IMR-90 (cell line): ENCODE results near the gene PROB1. TPM values are rescaled to one million over a fixed set of nuclear protein-coding genes. Genes with fewer than 3 reads are reported as not detected.

Experiments
- ATAC-seq: fragments of 200-7000 bp; cut with Tn5 transposase; 2 replicates; pipeline ENCODE4 v1.9.1; 2020; ENCODE audit warnings: low read depth, mild to moderate bottlenecking, moderate library complexity
- BruUV-seq: library from RNA; stranded (reverse); fragments of 400-500 nt; replicated peaks from 2 replicates; lab custom pipeline; 2021; lab: Mats Ljungman, UMichigan
- CTCF ChIA-PET: fragments of 300-600 bp; formaldehyde crosslinking; extraction: SDS; loops from one replicate; lab custom pipeline; 2021; ENCODE audit warnings: antibody characterized with exemption; lab: Yijun Ruan, JAX
- POLR2A ChIA-PET: fragments of 300-600 bp; sonication (Branson Sonifier 250); formaldehyde crosslinking; loops from one replicate; lab custom pipeline; 2022; ENCODE audit warnings: antibody characterized with exemption; ENCODE audit not compliant: unreplicated experiment; lab: Charles Lee
- DNase-seq: peaks from one replicate; pipeline ENCODE4 v3.0.0; 2013
- H2AFZ ChIP-seq: replicated peaks from 2 replicates; pipeline ENCODE3; 2013; ENCODE audit warnings: low read length, mild to moderate bottlenecking; ENCODE audit not compliant: poor library complexity
- H2AK5ac ChIP-seq: 2 replicates; pipeline ENCODE4 v1.6.1; 2013; ENCODE audit warnings: low read depth, low read length, inconsistent platforms
- H2AK9ac ChIP-seq: replicated peaks from 2 replicates; pipeline ENCODE3; 2013; ENCODE audit warnings: mild to moderate bottlenecking, low read depth, low read length, moderate library complexity; ENCODE audit not compliant: poor library complexity
- H2BK120ac ChIP-seq: 2 replicates; pipeline ENCODE4 v1.6.1; 2013; ENCODE audit warnings: low read depth, low read length, inconsistent platforms
- H2BK15ac ChIP-seq: 3 replicates; pipeline ENCODE4 v1.6.1; 2013; ENCODE audit warnings: low read depth, low read length, inconsistent platforms
- H2BK20ac ChIP-seq: 2 replicates; pipeline ENCODE4 v1.6.1; 2013; ENCODE audit warnings: low read depth, mild to moderate bottlenecking, inconsistent platforms, low read length, moderate library complexity
- H2BK5ac ChIP-seq: 2 replicates; pipeline ENCODE4 v1.6.1; 2013; ENCODE audit warnings: mild to moderate bottlenecking, low read depth, low read length, inconsistent platforms; ENCODE audit not compliant: poor library complexity, severe bottlenecking
- H3K14ac ChIP-seq: replicated peaks from 2 replicates; pipeline ENCODE4 v1.6.1; 2013; ENCODE audit warnings: low read depth, low read length, inconsistent platforms
- H3K18ac ChIP-seq: 2 replicates; pipeline ENCODE4 v1.6.1; 2013; ENCODE audit warnings: low read depth, low read length, control low read depth
- H3K23ac ChIP-seq: 2 replicates; pipeline ENCODE4 v1.6.1; 2013; ENCODE audit warnings: low read depth, low read length, inconsistent platforms
- H3K27ac ChIP-seq: 2 replicates; pipeline ENCODE4 v1.5.1; 2013; ENCODE audit warnings: mild to moderate bottlenecking, control low read depth, low read length; ENCODE audit not compliant: insufficient read depth
- H3K27me3 ChIP-seq: 2 replicates; pipeline ENCODE4 v1.6.1; 2013; ENCODE audit warnings: low read length; ENCODE audit not compliant: control insufficient read depth, insufficient read depth
- H3K36me3 ChIP-seq: 2 replicates; pipeline ENCODE4 v1.6.1; 2013; ENCODE audit warnings: low read length, mixed read lengths; ENCODE audit not compliant: control insufficient read depth, insufficient read depth
- H3K4ac ChIP-seq: 2 replicates; pipeline ENCODE4 v1.6.1; 2013; ENCODE audit warnings: low read depth, low read length, inconsistent platforms
- H3K4me1 ChIP-seq: 2 replicates; pipeline ENCODE4 v1.6.1; 2013; ENCODE audit warnings: low read length, mixed read lengths; ENCODE audit not compliant: control insufficient read depth, insufficient read depth
- H3K4me2 ChIP-seq: 2 replicates; pipeline ENCODE4 v1.6.1; 2013; ENCODE audit warnings: low read depth, mild to moderate bottlenecking, control low read depth, low read length, moderate library complexity
- H3K4me3 ChIP-seq: 2 replicates; pipeline ENCODE4 v1.5.1; 2013; ENCODE audit warnings: low read depth, mild to moderate bottlenecking, control low read depth, low read length, moderate library complexity; ENCODE audit not compliant: insufficient read depth
- H3K56ac ChIP-seq: 2 replicates; pipeline ENCODE4 v1.6.1; 2013; ENCODE audit warnings: low read length, inconsistent platforms; ENCODE audit not compliant: insufficient read depth; ENCODE audit errors: extremely low read depth
- H3K79me1 ChIP-seq, 2 experiments: 2 replicates each; pipeline ENCODE4 v1.6.1; 2013; ENCODE audit warnings: low read length in 2 of 2, inconsistent platforms in 1 of 2, low read depth in 1 of 2
- H3K9ac ChIP-seq: 2 replicates; pipeline ENCODE4 v1.6.1; 2013; ENCODE audit warnings: low read depth, low read length, control low read depth
- H3K9me1 ChIP-seq: 2 replicates; pipeline ENCODE4 v1.6.1; 2013; ENCODE audit warnings: low read length, inconsistent platforms; ENCODE audit not compliant: insufficient read depth
- H3K9me3 ChIP-seq: 2 replicates; pipeline ENCODE4 v1.6.1; 2013; ENCODE audit warnings: low read length; ENCODE audit not compliant: control insufficient read depth, insufficient read depth
- H4K20me1 ChIP-seq: 2 replicates; pipeline ENCODE4 v1.6.1; 2013; ENCODE audit warnings: low read length, inconsistent platforms; ENCODE audit not compliant: insufficient read depth
- H4K5ac ChIP-seq: 2 replicates; pipeline ENCODE4 v1.6.1; 2013; ENCODE audit warnings: mild to moderate bottlenecking, low read depth, low read length, control low read depth
- H4K8ac ChIP-seq, 2 experiments: 2 replicates each; pipeline ENCODE4 v1.6.1; 2013; ENCODE audit warnings: low read depth in 2 of 2, low read length in 2 of 2, control low read depth in 1 of 2, inconsistent platforms in 1 of 2
- H4K91ac ChIP-seq: 2 replicates; pipeline ENCODE4 v1.6.1; 2013; ENCODE audit warnings: low read depth, low read length, inconsistent platforms; ENCODE audit not compliant: insufficient read depth
- CEBPB ChIP-seq: IDR thresholded peaks from 2 replicates; pipeline ENCODE4 v1.6.1; 2012; ENCODE audit warnings: low read depth, low read length, improper control_type of control experiment
- CHD1 ChIP-seq: IDR thresholded peaks from 2 replicates; pipeline ENCODE4 v1.6.1; 2012; ENCODE audit warnings: low read depth, low read length, improper control_type of control experiment
- ELK1 ChIP-seq: fragments of 150-350 bp; IDR thresholded peaks from 2 replicates; pipeline ENCODE4 v1.6.1; 2016; ENCODE audit warnings: low read depth, mild to moderate bottlenecking, low read length, moderate library complexity, borderline replicate concordance
- MAZ ChIP-seq: IDR thresholded peaks from 2 replicates; pipeline ENCODE4 v1.6.1; 2012; ENCODE audit warnings: low read depth, mild to moderate bottlenecking, low read length, improper control_type of control experiment, moderate library complexity, borderline replicate concordance
- MXI1 ChIP-seq: IDR thresholded peaks from 2 replicates; pipeline ENCODE4 v1.6.1; 2012; ENCODE audit warnings: low read depth, mild to moderate bottlenecking, low read length, moderate library complexity, borderline replicate concordance
- POLR2A ChIP-seq: IDR thresholded peaks from 2 replicates; pipeline ENCODE4 v1.6.1; 2012; ENCODE audit warnings: mild to moderate bottlenecking, low read depth, low read length
- RCOR1 ChIP-seq: IDR thresholded peaks from 2 replicates; pipeline ENCODE4 v1.6.1; 2012; ENCODE audit warnings: mild to moderate bottlenecking, low read length, improper control_type of control experiment; ENCODE audit not compliant: insufficient replicate concordance
- WGBS, 2 experiments: methylation state at CpG; one replicate each; pipeline versions ENCODE4 v1.1.5 to v1.1.7; 2013; ENCODE audit warnings: missing lambda C conversion rate in 2 of 2; ENCODE audit not compliant: insufficient read length in 1 of 2; ENCODE audit errors: extremely low coverage in 2 of 2; 5-methylcytosine and 5-hydroxymethylcytosine counted together
- dilution Hi-C: fragments of 300-500 bp; cut with HindIII; formaldehyde crosslinking; loops from one replicate; pipeline ENCODE4 v1.14.3; 2018; ENCODE audit warnings: low sequenced_read_pairs; ENCODE audit not compliant: unreplicated experiment
- in situ Hi-C: fragments of 300-500 bp; cut with MboI; formaldehyde crosslinking; loops from 3 replicates; pipeline ENCODE4 v1.14.3; 2019; ENCODE audit warnings: low sequenced_read_pairs, inconsistent platforms, mixed read lengths
- intact Hi-C: fragments of 100-400 bp; cut with micrococcal nuclease; formaldehyde crosslinking; loops from 2 replicates; pipeline ENCODE4 v1.10.0; 2022
- polyA plus RNA-seq, 3 experiments: library from polyadenylated mRNA; depleted of rRNA; stranded (reverse); fragments of >200 nt; gene quantifications; 2 replicates each; pipeline ENCODE4 v1.2.3, GENCODE V29; 2012; ENCODE audit warnings: low replicate concordance in 1 of 3
- total RNA-seq: library from RNA; depleted of rRNA; stranded (reverse); fragments of >200 nt; gene quantifications from 2 replicates; pipeline ENCODE4 v1.2.3, GENCODE V29; 2012

Gene PROB1
- total and polyA plus RNA-seq, 2 of the 4 experiments (the other 2 are of a cell fraction) = under 0.01 to 0.38 TPM

- H3K4me1 ChIP-seq = peaks cover 10% of the 10 kb centered on the region
- peak within 1 kb of the TSS; percentile 93 for H4K5ac ChIP-seq
- ATAC-seq (peak; percentile 98), DNase-seq (peak; percentile 89)
- H3K4me2 ChIP-seq = peak within 1 kb of the TSS; percentile 80
- peaks cover 4% of the 10 kb centered on the region; the same call in 1 of the 2 replicates for H3K36me3 ChIP-seq
- peak within 1 kb of the TSS; percentile 88; the same call in 1 of the 2 replicates for H3K56ac ChIP-seq
- peak within 1 kb of the TSS; percentile 83; the same call in 1 of the 2 replicates for H2AK5ac ChIP-seq
- no peaks in the 10 kb centered on the region for H3K9me3 ChIP-seq
- ChIA-PET POLR2A (interaction anchor here (0.6 kb wide), 1 partner anchor 167 kb away, joined by 4 read pairs; no protein-coding TSS in a partner anchor), CTCF (interaction anchor here (1.0 to 1.5 kb wide), 4 partner anchors 9 to 74 kb away, joined by 3 to 4 read pairs (median 4); no protein-coding TSS in a partner anchor)
- H2AFZ ChIP-seq = peak within 1 kb of the TSS; percentile 100
- peak within 1 kb of the TSS; percentile 64; the same call in 1 of the 2 replicates for H2BK20ac ChIP-seq
- peak within 1 kb of the TSS; percentile 87 for H3K4me3 ChIP-seq
- TF ChIP-seq CHD1 (0 out of 2 replicates have a peak, but pooled peaks have one; percentile 46), MAZ (peak; percentile 77; the same call in 1 of the 2 replicates), MXI1 (0 out of 2 replicates have a peak, but pooled peaks have one; percentile 45), POLR2A (peak; percentile 78), CEBPB (no peak), RCOR1 (no peak), ELK1 (no peak)
- H3K9me1 ChIP-seq = peaks cover 16% of the 10 kb centered on the region; the same call in 1 of the 2 replicates
- peak within 1 kb of the TSS; percentile 99 for H3K4ac ChIP-seq
- in situ Hi-C loops (no loop called here), dilution Hi-C loops (no loop called here), intact Hi-C loops (loop anchor here (5.0 kb wide), 1 partner anchor 123 kb away; the partner anchor contains the start of gene UBE2D2)
- H3K9ac ChIP-seq = peak within 1 kb of the TSS; percentile 93
- H3K14ac ChIP-seq = peak within 1 kb of the TSS; percentile 99
- 5% methylated on average over 39 of the region's 49 CpGs; no CpG with 5 or more reads in 1 of the 2 experiments for WGBS, 2 experiments
- peaks cover 12 to 19% of the 10 kb centered on the region in 2 experiments; a peak in 3 of 4 replicates for H3K79me1 ChIP-seq
- peak within 1 kb of the TSS; percentile 86; the same call in 1 of the 3 replicates for H2BK15ac ChIP-seq
- peak within 1 kb of the TSS; percentile 89 for H3K18ac ChIP-seq
- peak within 1 kb of the TSS; percentile 95 for H4K91ac ChIP-seq
- BruUV-seq = no TSS peak
- H3K23ac ChIP-seq = peak within 1 kb of the TSS; percentile 97; the same call in 1 of the 2 replicates
- H2BK5ac ChIP-seq = peak within 1 kb of the TSS; percentile 79
- no peaks in the 10 kb centered on the region for H3K27me3 ChIP-seq
- H4K8ac ChIP-seq = peak within 1 kb of the TSS; percentile 56 to 99
- H4K20me1 ChIP-seq = no peaks in the 10 kb centered on the region
- peak within 1 kb of the TSS; percentile 97 for H2AK9ac ChIP-seq
- peak within 1 kb of the TSS; percentile 81 for H2BK120ac ChIP-seq
- H3K27ac ChIP-seq = peak within 1 kb of the TSS; percentile 86
Observed at GRCh38 chr5:139439013-139439903, 44.4 kb upstream of the PROB1 start, which contains the start of gene DNAJC18. DNAJC18 (minus strand) TSS chr5:139439525; CDS start chr5:139439445, 80 bp downstream.
